Caco-2 (cell line): Measurements from ENCODE around the gene SERPINA12. TPM values are rescaled to one million over a fixed set of nuclear protein-coding genes. Genes with fewer than 3 reads are reported as not detected.

Source experiments
- BruUV-seq: library from RNA; stranded (reverse); fragments of 400-500 nt; replicated peaks from 2 replicates; lab custom pipeline; 2021; lab: Mats Ljungman, UMichigan
- CTCF ChIA-PET: fragments of 300-600 bp; sonication (Branson Sonifier 250); formaldehyde crosslinking; loops from one replicate; lab custom pipeline; 2022; ENCODE audit warnings: antibody characterized with exemption; lab: Charles Lee
- POLR2A ChIA-PET: fragments of 300-600 bp; sonication (Branson Sonifier 250); formaldehyde crosslinking; loops from one replicate; lab custom pipeline; 2022; ENCODE audit warnings: antibody characterized with exemption; lab: Charles Lee
- DNase-seq, 2 experiments: peaks; one replicate each; pipeline versions ENCODE4 v3.0.0 to v3.0.0-alpha.2; 2020 to 2022
- H3K27me3 ChIP-seq: replicated peaks from 2 replicates; pipeline ENCODE4 v1.6.0; 2011; ENCODE audit warnings: low read length; ENCODE audit not compliant: control insufficient read depth, insufficient read depth
- H3K36me3 ChIP-seq: 2 replicates; pipeline ENCODE4 v1.5.1; 2011; ENCODE audit warnings: low read length; ENCODE audit not compliant: control insufficient read depth, insufficient read depth
- H3K4me1 ChIP-seq: fragments of 250-450 bp; sonication (Bioruptor Pico); 2 replicates; pipeline ENCODE4 v1.5.1; 2020; ENCODE audit warnings: mild to moderate bottlenecking
- H3K4me3 ChIP-seq: 2 replicates; pipeline ENCODE4 v1.5.1; 2011; ENCODE audit warnings: low read depth, mild to moderate bottlenecking, control low read depth, low read length
- H3K9me3 ChIP-seq: fragments of 250-450 bp; sonication (Bioruptor Pico); 2 replicates; pipeline ENCODE4 v1.5.1; 2020; ENCODE audit warnings: mild to moderate bottlenecking, moderate library complexity
- H3K27ac Mint-ChIP-seq: one replicate; pipeline ENCODE4 v1.8.0; 2022; ENCODE audit warnings: mixed read lengths; ENCODE audit not compliant: unreplicated experiment
- H3K27me3 Mint-ChIP-seq: one replicate; pipeline ENCODE4 v1.8.0; 2022; ENCODE audit warnings: mixed read lengths; ENCODE audit not compliant: insufficient read depth, unreplicated experiment
- H3K36me3 Mint-ChIP-seq: one replicate; pipeline ENCODE4 v1.8.0; 2022; ENCODE audit warnings: mild to moderate bottlenecking, mixed read lengths; ENCODE audit not compliant: insufficient read depth, unreplicated experiment
- H3K4me1 Mint-ChIP-seq: one replicate; pipeline ENCODE4 v1.8.0; 2022; ENCODE audit warnings: low read depth, mixed read lengths; ENCODE audit not compliant: unreplicated experiment
- H3K4me3 Mint-ChIP-seq: one replicate; pipeline ENCODE4 v1.8.0; 2022; ENCODE audit warnings: mild to moderate bottlenecking, moderate library complexity, mixed read lengths; ENCODE audit not compliant: unreplicated experiment
- H3K9me3 Mint-ChIP-seq: one replicate; pipeline ENCODE4 v1.8.0; 2022; ENCODE audit warnings: mixed read lengths; ENCODE audit not compliant: unreplicated experiment
- CTCF ChIP-seq, 2 experiments: fragments of 200-600 bp in 1 of 2; IDR thresholded peaks; 1 replicate in 1 of 2; 2 replicates in 1 of 2; pipeline versions ENCODE4 v1.5.1 to v1.8.0; 2011 to 2022; ENCODE audit warnings: antibody characterized with exemption in 1 of 2, control low read depth in 1 of 2, inconsistent platforms in 1 of 2, low read depth in 1 of 2, low read length in 1 of 2, mild to moderate bottlenecking in 1 of 2, moderate library complexity in 1 of 2; ENCODE audit not compliant: insufficient read depth in 1 of 2, severe bottlenecking in 1 of 2, unreplicated experiment in 1 of 2
- intact Hi-C: fragments of 100-400 bp; cut with micrococcal nuclease; formaldehyde crosslinking; loops from one replicate; pipeline ENCODE4 v1.10.0; 2022; ENCODE audit not compliant: unreplicated experiment
- total RNA-seq: library from RNA; stranded (reverse); gene quantifications from 2 replicates; pipeline ENCODE4 v1.2.3, GENCODE V29; 2022

SERPINA12 gene
- total RNA-seq, 1 experiment from 2014 or later = not detected

GRCh38 chr14:94476023-94476422 is 33.2 kb downstream of the SERPINA12 start, which contains the start of gene SERPINA9:
Gene SERPINA9, minus strand, starts transcription at chr14:94476197. Its CDS starts 6,357 bp downstream, at chr14:94469840.
- H3K27ac Mint-ChIP-seq = no peak within 1 kb of the TSS
- BruUV-seq = no TSS peak
- peaks cover 9% of the 10 kb centered on the region for H3K27me3 Mint-ChIP-seq
- no peaks in the 10 kb centered on the region; the same call in none of the 2 replicates for H3K9me3 ChIP-seq
- TF ChIP-seq CTCF (IDR thresholded peaks at IDR 0.05; ENCODE audit: insufficient read depth in 1 of 2, low read depth in 1 of 2, low read length in 1 of 2, severe bottlenecking in 1 of 2, unreplicated experiment in 1 of 2) = no peak
- no peaks in the 10 kb centered on the region for H3K36me3 Mint-ChIP-seq
- no peak within 1 kb of the TSS for H3K4me3 ChIP-seq
- POLR2A ChIA-PET = no interaction called here
- H3K36me3 ChIP-seq = no peaks in the 10 kb centered on the region
- H3K27me3 ChIP-seq = no peaks in the 10 kb centered on the region; the same call in 1 of the 2 replicates
- H3K4me1 Mint-ChIP-seq = no peaks in the 10 kb centered on the region
- CTCF ChIA-PET = no interaction called here
- peaks cover 11% of the 10 kb centered on the region for H3K9me3 Mint-ChIP-seq
- intact Hi-C loops = no loop called here
- no peak within 1 kb of the TSS for H3K4me3 Mint-ChIP-seq
- H3K4me1 ChIP-seq = no peaks in the 10 kb centered on the region
- DNase-seq = no peak

GRCh38 chr14:94474581-94475031 is 34.7 kb downstream of the SERPINA12 start:
- H3K9me3 ChIP-seq = no peaks in the 10 kb centered on the region; the same call in none of the 2 replicates
- no peaks in the 10 kb centered on the region for H3K36me3 ChIP-seq
- H3K4me1 ChIP-seq = no peaks in the 10 kb centered on the region
- intact Hi-C loops = no loop called here
- ChIA-PET CTCF (interaction anchor here (1.9 kb wide), 1 partner anchor 12 kb away, joined by 6 read pairs; no protein-coding TSS in a partner anchor), POLR2A (no interaction called here)
- peaks cover 9% of the 10 kb centered on the region for H3K27me3 Mint-ChIP-seq
- H3K36me3 Mint-ChIP-seq = no peaks in the 10 kb centered on the region
- BruUV-seq = no TSS peak
- H3K9me3 Mint-ChIP-seq = peaks cover 11% of the 10 kb centered on the region
- H3K4me3 ChIP-seq = no peak overlapping the region
- H3K4me1 Mint-ChIP-seq = no peaks in the 10 kb centered on the region
- no peak for DNase-seq
- no peak for TF ChIP-seq CTCF (IDR thresholded peaks at IDR 0.05; ENCODE audit: insufficient read depth in 1 of 2, low read depth in 1 of 2, low read length in 1 of 2, severe bottlenecking in 1 of 2, unreplicated experiment in 1 of 2)
- no peaks in the 10 kb centered on the region; the same call in 1 of the 2 replicates for H3K27me3 ChIP-seq
- no peak overlapping the region for H3K4me3 Mint-ChIP-seq
- no peak overlapping the region for H3K27ac Mint-ChIP-seq

GRCh38 chr14:94473666-94474410 is 35.4 kb downstream of the SERPINA12 start:
- Mint-ChIP-seq H3K27ac (no peak overlapping the region), H3K27me3 (peaks cover 12% of the 10 kb centered on the region), H3K36me3 (no peaks in the 10 kb centered on the region), H3K9me3 (peaks cover 7% of the 10 kb centered on the region), H3K4me3 (no peak overlapping the region), H3K4me1 (no peaks in the 10 kb centered on the region)
- no peak for DNase-seq
- H3K9me3 ChIP-seq = no peaks in the 10 kb centered on the region; the same call in 1 of the 2 replicates
- intact Hi-C loops = no loop called here
- no peaks in the 10 kb centered on the region for H3K4me1 ChIP-seq
- H3K27me3 ChIP-seq = no peaks in the 10 kb centered on the region; the same call in 1 of the 2 replicates
- ChIA-PET POLR2A (no interaction called here), CTCF (interaction anchor here (0.6 to 1.9 kb wide), 2 partner anchors 13 to 386 kb away, joined by 6 read pairs; no protein-coding TSS in a partner anchor)
- TF ChIP-seq CTCF (IDR thresholded peaks at IDR 0.05; ENCODE audit: insufficient read depth in 1 of 2, low read depth in 1 of 2, low read length in 1 of 2, severe bottlenecking in 1 of 2, unreplicated experiment in 1 of 2) = no peak
- no peaks in the 10 kb centered on the region for H3K36me3 ChIP-seq
- no TSS peak for BruUV-seq
- no peak overlapping the region for H3K4me3 ChIP-seq
